Endodermal cell (in vitro differentiated cells): ENCODE results near the gene SIRT2. TPM values are rescaled to one million over a fixed set of nuclear protein-coding genes. Genes with fewer than 3 reads are reported as not detected.

Experiments
- DNase-seq: peaks from one replicate; pipeline ENCODE4 v3.0.0-alpha.2; 2017
- H3K27ac ChIP-seq: 2 replicates; pipeline ENCODE4 v1.5.1; 2013; ENCODE audit warnings: mild to moderate bottlenecking, low read depth, low read length, moderate library complexity
- H3K27me3 ChIP-seq: 2 replicates; pipeline ENCODE4 v1.6.1; 2013; ENCODE audit warnings: mild to moderate bottlenecking, low read length, moderate library complexity; ENCODE audit not compliant: insufficient read depth, control insufficient read depth, poor library complexity, severe bottlenecking
- H3K36me3 ChIP-seq: 2 replicates; pipeline ENCODE4 v1.7.0; 2013; ENCODE audit warnings: mild to moderate bottlenecking, low read length, moderate library complexity; ENCODE audit not compliant: control insufficient read depth, insufficient read depth
- H3K4me1 ChIP-seq: one replicate; pipeline ENCODE4 v1.7.0; 2013; ENCODE audit warnings: low read length; ENCODE audit not compliant: control insufficient read depth, insufficient read depth
- H3K4me3 ChIP-seq: 2 replicates; pipeline ENCODE4 v1.5.1; 2013; ENCODE audit warnings: mild to moderate bottlenecking, low read length, moderate library complexity
- H3K9ac ChIP-seq: 2 replicates; pipeline ENCODE4 v1.6.1; 2013; ENCODE audit warnings: mild to moderate bottlenecking, low read length, moderate library complexity; ENCODE audit not compliant: poor library complexity, severe bottlenecking; ENCODE audit errors: extremely low read depth
- H3K9me3 ChIP-seq: 2 replicates; pipeline ENCODE4 v1.6.1; 2013; ENCODE audit warnings: mild to moderate bottlenecking, low read length, moderate library complexity; ENCODE audit not compliant: control insufficient read depth
- H3K27ac Mint-ChIP-seq: 2 replicates; pipeline ENCODE4 v1.8.0; 2020; ENCODE audit warnings: mixed read lengths
- H3K27me3 Mint-ChIP-seq: 2 replicates; pipeline ENCODE4 v1.8.0; 2021; ENCODE audit warnings: mild to moderate bottlenecking, mixed read lengths; ENCODE audit not compliant: insufficient read depth
- H3K36me3 Mint-ChIP-seq: 2 replicates; pipeline ENCODE4 v1.8.0; 2020; ENCODE audit warnings: low read depth, mixed read lengths
- H3K4me1 Mint-ChIP-seq: 2 replicates; pipeline ENCODE4 v1.8.0; 2020; ENCODE audit warnings: mixed read lengths
- H3K4me3 Mint-ChIP-seq: 2 replicates; pipeline ENCODE4 v1.8.0; 2020; ENCODE audit warnings: mild to moderate bottlenecking, moderate library complexity, mixed read lengths
- H3K9me3 Mint-ChIP-seq: 2 replicates; pipeline ENCODE4 v1.8.0; 2020; ENCODE audit warnings: mild to moderate bottlenecking, mixed read lengths
- CTCF ChIP-seq: fragments of 200-600 bp; sonication (generic); conservative IDR thresholded peaks from 2 replicates; pipeline ENCODE4 v1.5.0; 2021; ENCODE audit warnings: antibody characterized with exemption, mild to moderate bottlenecking
- WGBS, 2 experiments: methylation state at CpG; one replicate each; pipeline versions ENCODE4 v1.1.5 to v1.1.7; 2013; ENCODE audit warnings: missing lambda C conversion rate in 2 of 2, mixed read lengths in 1 of 2; ENCODE audit not compliant: insufficient coverage in 1 of 2, insufficient read length in 1 of 2; 5-methylcytosine and 5-hydroxymethylcytosine counted together
- total RNA-seq, 2 donors: library from RNA; stranded (reverse); fragmentation: NEBNext Ultra II Directional in 1 of 2; extraction: Animal tissue kit (Norgen Biotek cat#: 25700) in 1 of 2; gene quantifications; 2 replicates in 1 of 2; 3 replicates in 1 of 2; pipeline ENCODE4 v1.2.1, GENCODE V29; 2021

The SIRT2 gene
- total RNA-seq, 2 donors from 2014 or later: 10.4 to 13.7 TPM

- peaks cover 96% of the 10 kb centered on the region for H3K36me3 Mint-ChIP-seq
- Histone ChIP-seq H3K36me3 (peaks cover 98% of the 10 kb centered on the region), H3K4me1 (no peaks in the 10 kb centered on the region), H3K4me3 (no peak overlapping the region), H3K27ac (no peak overlapping the region), H3K27me3 (no peaks in the 10 kb centered on the region), H3K9me3 (no peaks in the 10 kb centered on the region), H3K9ac (no peak overlapping the region)
- no peaks in the 10 kb centered on the region for H3K9me3 Mint-ChIP-seq
- WGBS, 2 experiments: 94 to 98% methylated on average over 5 of the region's 5 CpGs
- no peak for TF ChIP-seq CTCF
- no peak for DNase-seq
- peak overlapping the region; percentile 55 for H3K27ac Mint-ChIP-seq
- H3K4me1 Mint-ChIP-seq: peaks cover 2% of the 10 kb centered on the region
- no peaks in the 10 kb centered on the region for H3K27me3 Mint-ChIP-seq
- H3K4me3 Mint-ChIP-seq: no peak overlapping the region
Measured at GRCh38 chr19:38840583-38840968, 58.8 kb downstream of the SIRT2 start.

- Histone ChIP-seq H3K4me1 (no peaks in the 10 kb centered on the region), H3K36me3 (peaks cover 96% of the 10 kb centered on the region), H3K4me3 (no peak overlapping the region), H3K27ac (no peak overlapping the region), H3K27me3 (no peaks in the 10 kb centered on the region), H3K9me3 (no peaks in the 10 kb centered on the region), H3K9ac (no peak overlapping the region)
- no peaks in the 10 kb centered on the region for H3K27me3 Mint-ChIP-seq
- no peaks in the 10 kb centered on the region for H3K9me3 Mint-ChIP-seq
- no peak for DNase-seq
- H3K4me3 Mint-ChIP-seq: no peak overlapping the region
- H3K4me1 Mint-ChIP-seq: peaks cover 2% of the 10 kb centered on the region
- peaks cover 90% of the 10 kb centered on the region for H3K36me3 Mint-ChIP-seq
- H3K27ac Mint-ChIP-seq: peak overlapping the region; percentile 55
- WGBS, 2 experiments: 89 to 100% methylated on average over 3 to 26 of the region's 28 CpGs
- no peak for TF ChIP-seq CTCF
Measured at GRCh38 chr19:38839816-38840582, 59.4 kb downstream of the SIRT2 start.

GRCh38 chr19:38838986-38839761 is 60.2 kb downstream of the SIRT2 start:
- no peak for DNase-seq
- H3K27me3 Mint-ChIP-seq: no peaks in the 10 kb centered on the region
- H3K4me3 ChIP-seq: no peak overlapping the region
- no peak for TF ChIP-seq CTCF
- H3K4me3 Mint-ChIP-seq: no peak overlapping the region
- H3K27ac Mint-ChIP-seq: peak overlapping the region; percentile 58
- H3K27ac ChIP-seq: no peak overlapping the region
- H3K4me1 Mint-ChIP-seq: peaks cover 2% of the 10 kb centered on the region
- H3K9me3 ChIP-seq: no peaks in the 10 kb centered on the region
- peaks cover 84% of the 10 kb centered on the region for H3K36me3 Mint-ChIP-seq
- H3K9ac ChIP-seq: no peak overlapping the region
- H3K4me1 ChIP-seq: no peaks in the 10 kb centered on the region
- no peaks in the 10 kb centered on the region for H3K9me3 Mint-ChIP-seq
- no peaks in the 10 kb centered on the region for H3K27me3 ChIP-seq
- peaks cover 88% of the 10 kb centered on the region for H3K36me3 ChIP-seq
- WGBS, 2 experiments: 87 to 96% methylated on average over 9 to 12 of the region's 12 CpGs
